K562 (cell line): ENCODE measurements around the gene MCL1.
"Not testable (repeated sequence)": the region's sequence is repeated elsewhere in the genome, so short reads cannot be mapped to it uniquely, and the experiment has no call there.

Source experiments
- GABPA ChIP-seq: fragments of 200-800 bp; sonication (Bioruptor generic); conservative IDR thresholded peaks from 2 replicates; pipeline ENCODE4 v1.6.1; 2016; ENCODE audit warnings: low read depth, missing genetic modification characterization, missing compliant biosample characterization
- MAFF ChIP-seq: IDR thresholded peaks from 2 replicates; pipeline ENCODE4 v1.6.1; 2012; ENCODE audit warnings: low read length, improper control_type of control experiment
- SAP30 ChIP-seq: fragments of 200-600 bp; sonication (generic); IDR thresholded peaks from 2 replicates; pipeline ENCODE4 v1.6.1; 2012; ENCODE audit warnings: borderline replicate concordance, low read depth, mild to moderate bottlenecking, moderate library complexity, low read length, control low read depth, inconsistent platforms; ENCODE audit not compliant: insufficient read depth, poor library complexity, severe bottlenecking
- ZBTB33 ChIP-seq: sonication (generic); formaldehyde crosslinking; IDR thresholded peaks from 2 replicates; pipeline ENCODE4 v1.8.1; 2023; ENCODE audit warnings: mild to moderate bottlenecking, missing genetic modification reagents
- TF ChIP-seq, protein P1 (sequence below): sonication (generic); formaldehyde crosslinking; IDR thresholded peaks from 2 replicates; pipeline ENCODE4 v1.8.1; 2022; ENCODE audit warnings: missing genetic modification reagents
- TF ChIP-seq, protein P2 (sequence below), 3 experiments: IDR thresholded peaks in 2 of 3; conservative IDR thresholded peaks in 1 of 3; 2 replicates each; pipeline ENCODE4 v1.5.1; 2011 to 2012; ENCODE audit warnings: low read length in 3 of 3, mild to moderate bottlenecking in 3 of 3, control low read depth in 2 of 3, improper control_type of control experiment in 1 of 3, inconsistent platforms in 1 of 3, low read depth in 1 of 3, mixed read lengths in 1 of 3, moderate library complexity in 1 of 3; ENCODE audit not compliant: insufficient read depth in 2 of 3

GRCh38 chr1:150598346-150598745 is 18.9 kb upstream of the MCL1 start:
- not testable (repeated sequence) for TF ChIP-seq ZBTB33; SAP30; GABPA (tag); MAFF
- TF ChIP-seq, protein P1, sequence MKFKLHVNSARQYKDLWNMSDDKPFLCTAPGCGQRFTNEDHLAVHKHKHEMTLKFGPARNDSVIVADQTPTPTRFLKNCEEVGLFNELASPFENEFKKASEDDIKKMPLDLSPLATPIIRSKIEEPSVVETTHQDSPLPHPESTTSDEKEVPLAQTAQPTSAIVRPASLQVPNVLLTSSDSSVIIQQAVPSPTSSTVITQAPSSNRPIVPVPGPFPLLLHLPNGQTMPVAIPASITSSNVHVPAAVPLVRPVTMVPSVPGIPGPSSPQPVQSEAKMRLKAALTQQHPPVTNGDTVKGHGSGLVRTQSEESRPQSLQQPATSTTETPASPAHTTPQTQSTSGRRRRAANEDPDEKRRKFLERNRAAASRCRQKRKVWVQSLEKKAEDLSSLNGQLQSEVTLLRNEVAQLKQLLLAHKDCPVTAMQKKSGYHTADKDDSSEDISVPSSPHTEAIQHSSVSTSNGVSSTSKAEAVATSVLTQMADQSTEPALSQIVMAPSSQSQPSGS (CRISPR knock-in tag): not testable (repeated sequence)
- TF ChIP-seq, protein P2, sequence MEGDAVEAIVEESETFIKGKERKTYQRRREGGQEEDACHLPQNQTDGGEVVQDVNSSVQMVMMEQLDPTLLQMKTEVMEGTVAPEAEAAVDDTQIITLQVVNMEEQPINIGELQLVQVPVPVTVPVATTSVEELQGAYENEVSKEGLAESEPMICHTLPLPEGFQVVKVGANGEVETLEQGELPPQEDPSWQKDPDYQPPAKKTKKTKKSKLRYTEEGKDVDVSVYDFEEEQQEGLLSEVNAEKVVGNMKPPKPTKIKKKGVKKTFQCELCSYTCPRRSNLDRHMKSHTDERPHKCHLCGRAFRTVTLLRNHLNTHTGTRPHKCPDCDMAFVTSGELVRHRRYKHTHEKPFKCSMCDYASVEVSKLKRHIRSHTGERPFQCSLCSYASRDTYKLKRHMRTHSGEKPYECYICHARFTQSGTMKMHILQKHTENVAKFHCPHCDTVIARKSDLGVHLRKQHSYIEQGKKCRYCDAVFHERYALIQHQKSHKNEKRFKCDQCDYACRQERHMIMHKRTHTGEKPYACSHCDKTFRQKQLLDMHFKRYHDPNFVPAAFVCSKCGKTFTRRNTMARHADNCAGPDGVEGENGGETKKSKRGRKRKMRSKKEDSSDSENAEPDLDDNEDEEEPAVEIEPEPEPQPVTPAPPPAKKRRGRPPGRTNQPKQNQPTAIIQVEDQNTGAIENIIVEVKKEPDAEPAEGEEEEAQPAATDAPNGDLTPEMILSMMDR (IDR thresholded peaks at IDR 0.05 in 2 of 3, conservative IDR thresholded peaks at IDR 0.05 in 1 of 3; ENCODE audit: insufficient read depth in 2 of 3, low read depth in 1 of 3, low read length in 3 of 3): not testable (repeated sequence)
